CMK (cell line): Measurements from ENCODE around the gene RNF31.

Source experiments
- DNase-seq: peaks from one replicate; pipeline ENCODE4 v3.0.0-alpha.2; 2010; ENCODE audit warnings: low read depth

Gene RNF31

GRCh38 chr14:24159777-24160498, 12.6 kb downstream of the RNF31 start:
- no peak for DNase-seq

- DNase-seq: no peak
These were observed 13.2 kb downstream of the RNF31 start for GRCh38 chr14:24160499-24160849.

DNA sequence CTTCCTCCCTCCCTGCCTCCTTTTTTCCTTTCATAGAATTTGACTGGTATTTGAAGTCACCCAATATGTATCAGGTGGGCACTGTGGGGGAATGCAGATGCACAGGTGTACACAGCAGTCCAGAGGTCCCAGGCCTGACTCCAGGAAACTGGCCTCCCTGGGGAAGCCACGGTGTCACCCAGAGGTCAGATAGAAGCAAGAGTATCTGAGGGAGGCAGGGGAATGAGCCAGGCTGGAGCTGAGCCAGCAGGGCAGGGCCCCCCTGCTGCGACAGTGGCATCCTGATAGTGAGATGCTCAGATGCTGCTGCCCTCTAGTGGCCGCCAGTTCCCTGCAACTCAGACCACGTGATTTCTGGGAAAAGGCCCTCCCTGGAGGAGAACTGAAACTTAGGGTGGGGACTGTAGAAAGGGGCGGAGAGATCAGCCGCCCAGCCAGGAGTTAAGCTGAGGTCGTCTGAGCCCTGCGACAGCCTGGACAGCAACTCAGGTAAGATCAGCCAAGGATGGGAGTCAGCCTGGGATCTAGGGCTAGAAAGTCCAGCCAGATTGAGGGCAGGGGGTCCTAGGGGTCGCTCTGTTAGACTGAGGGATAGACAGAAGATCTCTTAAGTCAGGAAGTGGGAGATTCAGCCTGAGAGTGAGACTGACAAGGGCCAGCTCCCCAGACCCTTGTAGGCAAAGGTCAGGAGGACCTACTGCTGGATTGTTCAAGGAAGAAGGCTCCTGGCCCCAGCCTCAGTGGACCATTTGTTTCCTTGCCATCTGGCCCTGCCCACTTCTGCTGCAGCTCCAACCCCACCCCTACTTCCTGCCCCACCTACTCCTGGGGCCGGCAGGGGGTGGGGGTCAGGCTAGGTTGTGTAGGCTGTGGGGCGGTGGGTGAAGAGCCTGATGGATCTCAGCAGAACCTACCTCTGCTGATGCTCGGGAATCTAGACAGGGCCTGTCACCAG, 13.8 kb downstream of the RNF31 start, which contains the start of gene IRF9:
Gene IRF9, plus strand, starts transcription at position 416 of the 955 bp plus-strand sequence. CDS start 880 bp downstream, outside the sequence.
- DNase-seq: peak; percentile 90

DNA sequence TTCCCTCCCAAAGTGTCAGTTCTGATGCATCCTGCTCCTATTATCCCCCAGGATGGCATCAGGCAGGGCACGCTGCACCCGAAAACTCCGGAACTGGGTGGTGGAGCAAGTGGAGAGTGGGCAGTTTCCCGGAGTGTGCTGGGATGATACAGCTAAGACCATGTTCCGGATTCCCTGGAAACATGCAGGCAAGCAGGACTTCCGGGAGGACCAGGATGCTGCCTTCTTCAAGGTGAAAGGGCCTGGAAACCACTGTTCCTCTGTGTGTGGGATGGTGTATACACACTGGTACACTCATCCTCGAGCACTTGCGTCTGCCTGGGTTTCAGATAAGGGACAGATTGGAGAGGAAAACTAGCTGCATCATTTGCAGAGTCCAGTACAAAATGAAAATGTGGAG, 14.8 kb downstream of the RNF31 start:
- no peak for DNase-seq

DNA sequence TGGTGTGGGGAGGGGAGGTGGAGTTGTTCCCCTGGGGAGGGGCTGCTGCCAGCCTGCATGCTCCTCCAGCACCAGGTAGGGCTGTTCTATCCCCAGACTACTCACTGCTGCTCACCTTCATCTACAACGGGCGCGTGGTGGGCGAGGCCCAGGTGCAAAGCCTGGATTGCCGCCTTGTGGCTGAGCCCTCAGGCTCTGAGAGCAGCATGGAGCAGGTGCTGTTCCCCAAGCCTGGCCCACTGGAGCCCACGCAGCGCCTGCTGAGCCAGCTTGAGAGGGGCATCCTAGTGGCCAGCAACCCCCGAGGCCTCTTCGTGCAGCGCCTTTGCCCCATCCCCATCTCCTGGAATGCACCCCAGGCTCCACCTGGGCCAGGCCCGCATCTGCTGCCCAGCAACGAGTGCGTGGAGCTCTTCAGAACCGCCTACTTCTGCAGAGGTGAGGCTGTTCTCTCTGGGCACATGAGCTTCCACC, 17.3 kb downstream of the RNF31 start:
- DNase-seq: no peak

DNA sequence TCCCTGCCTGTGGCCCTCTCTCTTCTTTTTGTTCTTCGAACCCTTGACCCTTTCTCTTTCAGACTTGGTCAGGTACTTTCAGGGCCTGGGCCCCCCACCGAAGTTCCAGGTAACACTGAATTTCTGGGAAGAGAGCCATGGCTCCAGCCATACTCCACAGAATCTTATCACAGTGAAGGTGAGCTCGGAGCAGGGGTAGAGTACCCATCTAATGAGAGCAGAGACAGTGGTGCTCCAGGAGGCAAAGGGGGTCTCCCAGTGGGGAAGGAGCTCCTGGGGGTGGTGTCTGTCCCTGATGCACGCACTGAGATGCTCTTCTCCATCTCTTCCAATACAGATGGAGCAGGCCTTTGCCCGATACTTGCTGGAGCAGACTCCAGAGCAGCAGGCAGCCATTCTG, 18.5 kb downstream of the RNF31 start:
- DNase-seq: no peak

DNA sequence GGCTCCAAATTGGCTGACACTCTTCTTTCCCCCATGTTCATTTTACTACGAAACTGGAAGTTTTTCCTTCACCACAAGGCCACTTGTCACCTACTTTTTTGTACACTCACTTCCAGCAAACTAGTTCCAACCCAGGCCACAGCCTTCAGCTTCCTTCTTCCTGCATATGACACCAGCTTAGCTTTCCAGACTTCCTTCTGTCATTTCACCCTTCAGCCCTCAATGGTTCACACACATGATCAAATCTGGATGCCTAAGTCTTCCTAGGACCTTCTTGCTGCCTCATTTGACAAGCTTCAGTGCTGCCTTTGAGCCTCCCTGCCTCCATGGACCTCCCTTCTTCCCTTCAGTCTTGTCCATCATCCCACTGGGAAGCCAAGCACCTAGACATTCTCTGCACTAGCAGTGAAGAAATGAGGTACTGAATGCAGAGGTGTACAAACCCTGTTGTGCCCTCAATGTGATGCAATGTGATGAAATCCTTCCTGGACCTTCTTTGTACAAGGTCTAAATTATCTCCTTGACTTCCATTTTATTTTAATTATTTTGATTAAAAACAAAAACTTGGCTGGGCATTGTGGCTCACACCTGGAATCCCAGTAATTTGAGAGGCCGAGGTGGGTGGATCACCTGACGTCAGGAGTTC, 20.3 kb downstream of the RNF31 start:
- DNase-seq: no peak

GRCh38 chr14:24171422-24172260, 24.3 kb downstream of the RNF31 start, which contains the start of gene REC8:
REC8 (plus strand) TSS chr14:24172080; CDS start chr14:24172553, 473 bp downstream.
- no peak for DNase-seq

DNA sequence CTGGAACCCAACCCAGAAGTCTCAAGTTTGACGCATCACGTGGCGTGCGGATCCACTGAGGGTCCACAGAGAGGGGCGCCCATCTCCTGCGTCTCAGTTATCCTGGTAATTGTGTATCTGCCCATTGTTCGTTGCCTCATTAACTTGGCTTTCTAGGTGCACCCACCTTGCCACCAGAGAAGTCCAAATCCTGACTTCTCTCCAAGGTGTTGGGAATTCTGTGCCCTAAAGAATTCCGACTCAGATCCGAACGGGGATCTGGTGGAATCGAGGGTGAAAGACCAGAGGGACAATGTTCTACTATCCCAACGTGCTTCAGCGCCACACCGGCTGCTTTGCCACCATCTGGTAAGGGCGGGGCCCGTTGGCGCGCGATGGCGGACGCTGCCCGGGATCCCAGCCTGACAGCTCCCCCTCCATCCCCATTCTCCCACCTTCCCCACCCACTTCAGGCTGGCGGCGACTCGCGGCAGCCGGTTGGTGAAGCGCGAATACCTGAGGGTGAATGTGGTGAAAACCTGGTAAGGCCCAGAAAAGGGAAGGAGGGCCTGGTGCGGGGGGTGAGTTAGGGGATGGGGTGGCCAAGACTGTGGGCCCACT, 25.1 kb downstream of the RNF31 start:
- no peak for DNase-seq

- DNase-seq: no peak
These were observed 25.6 kb downstream of the RNF31 start for GRCh38 chr14:24172871-24173281.

GRCh38 chr14:24176599-24176998, 29.3 kb downstream of the RNF31 start:
- no peak for DNase-seq

- no peak for DNase-seq
These were observed 29.9 kb downstream of the RNF31 start for GRCh38 chr14:24177041-24177825.

GRCh38 chr14:24177891-24178290, 30.6 kb downstream of the RNF31 start:
- no peak for DNase-seq

GRCh38 chr14:24178399-24179178, 31.3 kb downstream of the RNF31 start:
- DNase-seq: no peak

DNA sequence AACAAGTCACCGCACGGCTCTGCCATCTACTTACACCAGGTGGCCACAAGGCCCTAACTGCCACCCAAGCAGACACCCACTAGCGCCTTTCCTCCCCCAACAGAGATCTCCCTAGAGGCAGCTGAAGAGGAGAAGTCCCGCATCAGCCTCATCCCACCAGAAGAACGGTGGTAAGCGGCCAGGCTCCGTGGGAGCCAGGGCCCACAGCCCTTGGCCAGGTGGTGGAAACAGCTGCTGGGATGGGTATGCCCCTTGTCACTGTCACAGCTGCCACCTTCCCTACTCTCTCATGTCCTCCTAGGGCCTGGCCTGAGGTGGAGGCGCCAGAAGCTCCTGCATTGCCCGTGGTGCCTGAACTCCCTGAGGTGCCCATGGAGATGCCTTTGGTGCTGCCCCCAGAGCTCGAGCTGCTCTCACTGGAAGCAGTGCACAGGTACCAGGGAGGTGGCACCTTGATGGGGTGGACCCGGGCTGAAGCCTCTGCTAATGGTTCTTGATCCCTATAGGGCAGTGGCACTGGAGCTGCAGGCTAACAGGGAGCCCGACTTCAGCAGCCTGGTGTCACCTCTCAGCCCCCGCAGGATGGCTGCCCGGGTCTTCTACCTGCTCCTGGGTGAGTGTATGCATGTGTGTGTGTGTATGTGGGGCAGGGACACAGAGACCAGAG, 32.1 kb downstream of the RNF31 start:
- no peak for DNase-seq

DNA sequence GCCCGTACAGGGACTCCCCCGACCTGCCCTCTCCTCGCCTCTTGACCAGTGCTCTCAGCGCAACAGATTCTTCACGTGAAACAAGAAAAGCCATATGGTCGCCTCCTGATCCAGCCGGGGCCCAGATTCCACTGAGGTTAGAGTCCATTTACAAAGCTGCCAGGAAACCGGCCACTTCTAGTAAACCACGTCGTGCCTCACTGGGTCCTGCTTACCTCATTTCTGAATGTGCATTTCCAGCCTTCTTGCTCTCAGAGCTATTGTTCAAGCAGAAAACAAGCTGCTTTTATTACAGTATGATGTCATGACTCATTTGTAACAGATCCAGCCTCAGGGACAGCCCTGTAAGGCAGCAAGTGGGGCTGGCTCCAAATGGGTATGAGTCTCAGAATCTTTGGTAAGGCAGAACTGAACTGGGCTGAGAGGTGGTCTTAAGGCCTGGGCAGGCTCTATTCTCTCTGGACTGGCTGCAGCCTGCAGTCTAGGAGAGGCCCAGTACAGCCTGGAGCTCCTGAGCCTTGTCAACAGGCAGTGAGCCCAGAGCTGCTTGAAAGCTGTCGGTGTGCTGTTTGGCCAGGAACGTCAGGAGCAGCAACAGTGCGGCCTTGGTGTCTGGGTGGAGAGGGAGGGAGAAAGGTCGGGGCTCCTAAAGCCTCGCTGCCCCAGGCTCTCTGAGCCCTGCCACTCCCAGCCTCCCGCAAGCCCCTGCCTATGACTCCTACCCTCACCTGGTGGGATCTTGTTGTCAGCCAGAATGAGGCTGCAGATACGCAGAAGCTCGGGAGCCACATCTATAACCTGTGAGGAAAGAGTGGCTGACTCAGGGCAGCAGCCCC, 32.9 kb downstream of the RNF31 start:
- no peak for DNase-seq

GRCh38 chr14:24181371-24182077, 34.2 kb downstream of the RNF31 start:
- no peak for DNase-seq
